ENCODE results near the gene KDM5B. TPM values are rescaled to one million over a fixed set of nuclear protein-coding genes. Genes with fewer than 3 reads are reported as not detected.

Gene KDM5B
- total RNA-seq, 1 donor, result 124 TPM

DNA sequence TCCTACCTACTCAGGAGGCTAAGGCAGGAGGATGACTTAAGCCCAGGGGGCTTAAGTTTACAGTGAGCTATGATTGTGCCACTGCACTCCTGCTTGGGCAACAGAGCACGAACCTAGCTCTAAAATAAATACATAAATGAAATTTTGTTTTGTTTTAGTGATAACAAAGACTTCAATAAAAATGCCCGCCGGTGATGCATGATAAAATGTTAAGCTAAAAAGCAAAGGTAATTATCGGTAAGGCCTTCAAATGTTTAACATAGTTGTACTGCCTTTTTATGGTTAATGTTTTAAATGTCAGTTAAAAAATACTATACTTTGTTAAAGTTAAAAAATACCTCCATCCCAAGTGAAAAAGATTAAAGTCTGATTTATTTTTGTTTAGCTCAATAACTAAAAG lies 27.0 kb downstream of the KDM5B start:
- Histone ChIP-seq H3K79me2 (ENCODE audit: insufficient read depth, low read length) (peaks cover 89% of the 10 kb centered on the region), H3K27ac (ENCODE audit: low read depth, low read length) (no peak overlapping the region), H3K36me3 (ENCODE audit: insufficient read depth, low read length) (peaks cover 7% of the 10 kb centered on the region), H4K20me1 (ENCODE audit: insufficient read depth, low read length) (peaks cover 64% of the 10 kb centered on the region), H3K9me3 (ENCODE audit: low read depth, low read length) (no peaks in the 10 kb centered on the region), H3K4me1 (ENCODE audit: insufficient read depth, low read length) (no peaks in the 10 kb centered on the region), H2AFZ (ENCODE audit: low read length) (no peak overlapping the region), H3K27me3 (ENCODE audit: insufficient read depth, low read length) (no peaks in the 10 kb centered on the region), H3K4me3 (ENCODE audit: insufficient read depth, low read length) (no peak overlapping the region), H3K4me2 (ENCODE audit: insufficient read depth, low read length) (no peak overlapping the region)
- no peak for DNase-seq (ENCODE audit: insufficient read length, low spot score, missing footprints)
- TF ChIP-seq, protein P1, sequence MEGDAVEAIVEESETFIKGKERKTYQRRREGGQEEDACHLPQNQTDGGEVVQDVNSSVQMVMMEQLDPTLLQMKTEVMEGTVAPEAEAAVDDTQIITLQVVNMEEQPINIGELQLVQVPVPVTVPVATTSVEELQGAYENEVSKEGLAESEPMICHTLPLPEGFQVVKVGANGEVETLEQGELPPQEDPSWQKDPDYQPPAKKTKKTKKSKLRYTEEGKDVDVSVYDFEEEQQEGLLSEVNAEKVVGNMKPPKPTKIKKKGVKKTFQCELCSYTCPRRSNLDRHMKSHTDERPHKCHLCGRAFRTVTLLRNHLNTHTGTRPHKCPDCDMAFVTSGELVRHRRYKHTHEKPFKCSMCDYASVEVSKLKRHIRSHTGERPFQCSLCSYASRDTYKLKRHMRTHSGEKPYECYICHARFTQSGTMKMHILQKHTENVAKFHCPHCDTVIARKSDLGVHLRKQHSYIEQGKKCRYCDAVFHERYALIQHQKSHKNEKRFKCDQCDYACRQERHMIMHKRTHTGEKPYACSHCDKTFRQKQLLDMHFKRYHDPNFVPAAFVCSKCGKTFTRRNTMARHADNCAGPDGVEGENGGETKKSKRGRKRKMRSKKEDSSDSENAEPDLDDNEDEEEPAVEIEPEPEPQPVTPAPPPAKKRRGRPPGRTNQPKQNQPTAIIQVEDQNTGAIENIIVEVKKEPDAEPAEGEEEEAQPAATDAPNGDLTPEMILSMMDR (IDR thresholded peaks at IDR 0.05; ENCODE audit: extremely low read depth, low read depth, low read length), result no peak

DNA sequence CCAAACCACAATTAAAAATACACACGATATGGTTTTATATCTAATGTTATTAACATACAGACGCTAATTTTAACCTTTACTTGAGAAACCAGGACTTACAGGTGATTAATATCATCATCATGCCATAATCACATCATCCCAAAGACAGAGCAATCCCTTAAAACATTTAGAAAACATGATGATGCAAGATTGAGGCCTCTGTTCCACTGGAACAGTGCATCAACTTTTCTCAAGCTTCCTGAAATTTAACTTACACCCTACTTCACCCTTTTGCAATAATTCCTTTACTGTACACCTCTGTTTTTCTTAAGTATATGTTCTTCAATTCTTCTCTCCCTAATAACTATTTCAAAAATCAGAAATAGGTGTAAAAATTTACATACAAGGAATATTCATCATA lies 38.1 kb downstream of the KDM5B start:
- Histone ChIP-seq H2AFZ (ENCODE audit: low read length) (no peak overlapping the region), H3K36me3 (ENCODE audit: insufficient read depth, low read length) (peaks cover 57% of the 10 kb centered on the region), H3K79me2 (ENCODE audit: insufficient read depth, low read length) (peaks cover 17% of the 10 kb centered on the region), H3K27ac (ENCODE audit: low read depth, low read length) (no peak overlapping the region), H3K4me1 (ENCODE audit: insufficient read depth, low read length) (no peaks in the 10 kb centered on the region), H3K9me3 (ENCODE audit: low read depth, low read length) (no peaks in the 10 kb centered on the region), H3K4me3 (ENCODE audit: insufficient read depth, low read length) (no peak overlapping the region), H3K4me2 (ENCODE audit: insufficient read depth, low read length) (no peak overlapping the region), H4K20me1 (ENCODE audit: insufficient read depth, low read length) (peaks cover 17% of the 10 kb centered on the region), H3K27me3 (ENCODE audit: insufficient read depth, low read length) (no peaks in the 10 kb centered on the region)
- TF ChIP-seq, protein P1 (IDR thresholded peaks at IDR 0.05; ENCODE audit: extremely low read depth, low read depth, low read length), result no peak
- DNase-seq (ENCODE audit: insufficient read length, low spot score, missing footprints), result no peak

GRCh38 chr1:202765721-202766120 lies 42.5 kb downstream of the KDM5B start:
- no peak overlapping the region for H3K4me3 ChIP-seq (ENCODE audit: insufficient read depth, low read length)
- peak; percentile 13 for DNase-seq (ENCODE audit: insufficient read length, low spot score, missing footprints)
- H3K27ac ChIP-seq (ENCODE audit: low read depth, low read length), result peak overlapping the region; percentile 51
- peaks cover 8% of the 10 kb centered on the region for H4K20me1 ChIP-seq (ENCODE audit: insufficient read depth, low read length)
- H3K9me3 ChIP-seq (ENCODE audit: low read depth, low read length), result no peaks in the 10 kb centered on the region
- peaks cover 13% of the 10 kb centered on the region for H3K79me2 ChIP-seq (ENCODE audit: insufficient read depth, low read length)
- no peak overlapping the region for H3K4me2 ChIP-seq (ENCODE audit: insufficient read depth, low read length)
- peaks cover 68% of the 10 kb centered on the region for H3K36me3 ChIP-seq (ENCODE audit: insufficient read depth, low read length)
- TF ChIP-seq, protein P1 (IDR thresholded peaks at IDR 0.05; ENCODE audit: extremely low read depth, low read depth, low read length), result no peak
- no peaks in the 10 kb centered on the region for H3K27me3 ChIP-seq (ENCODE audit: insufficient read depth, low read length)
- H2AFZ ChIP-seq (ENCODE audit: low read length), result no peak overlapping the region
- H3K4me1 ChIP-seq (ENCODE audit: insufficient read depth, low read length), result no peaks in the 10 kb centered on the region

DNA sequence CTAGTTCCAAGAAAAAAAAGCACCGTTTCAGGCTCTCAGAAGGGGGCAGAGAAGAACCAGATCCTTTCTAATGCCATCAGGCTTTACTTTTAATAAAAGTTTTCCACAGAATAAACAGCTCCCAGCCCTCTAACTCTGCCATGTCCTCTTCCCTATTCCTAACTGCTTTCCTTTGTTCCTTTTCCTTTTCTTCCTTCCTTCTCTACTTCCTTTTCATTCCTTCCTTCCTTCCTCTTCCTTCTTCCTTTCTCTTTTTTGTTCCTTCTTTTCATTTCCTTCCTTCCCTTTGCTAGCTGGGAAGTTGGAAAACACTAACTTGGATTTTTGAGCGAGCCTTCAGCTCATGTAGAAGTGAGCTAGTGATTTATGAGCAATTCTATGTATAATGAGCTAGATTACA lies 46.2 kb downstream of the KDM5B start:
- Histone ChIP-seq H3K79me2 (ENCODE audit: insufficient read depth, low read length) (peaks cover 7% of the 10 kb centered on the region), H2AFZ (ENCODE audit: low read length) (no peak overlapping the region), H3K9me3 (ENCODE audit: low read depth, low read length) (no peaks in the 10 kb centered on the region), H3K4me1 (ENCODE audit: insufficient read depth, low read length) (no peaks in the 10 kb centered on the region), H3K27ac (ENCODE audit: low read depth, low read length) (no peak overlapping the region), H3K27me3 (ENCODE audit: insufficient read depth, low read length) (no peaks in the 10 kb centered on the region), H3K36me3 (ENCODE audit: insufficient read depth, low read length) (peaks cover 86% of the 10 kb centered on the region), H4K20me1 (ENCODE audit: insufficient read depth, low read length) (peaks cover 6% of the 10 kb centered on the region), H3K4me3 (ENCODE audit: insufficient read depth, low read length) (no peak overlapping the region), H3K4me2 (ENCODE audit: insufficient read depth, low read length) (no peak overlapping the region)
- DNase-seq (ENCODE audit: insufficient read length, low spot score, missing footprints), result no peak
- TF ChIP-seq, protein P1 (IDR thresholded peaks at IDR 0.05; ENCODE audit: extremely low read depth, low read depth, low read length), result no peak
